ENCODE data around the gene CCNC. TPM values are rescaled to one million over a fixed set of nuclear protein-coding genes. Genes with fewer than 3 reads are reported as not detected.
"Not testable (repeated sequence)": the region's sequence is repeated elsewhere in the genome, so short reads cannot be mapped to it uniquely, and the experiment has no call there.

The CCNC gene
- total RNA-seq, 1 experiment from 2014 or later, result 43.4 TPM

DNA sequence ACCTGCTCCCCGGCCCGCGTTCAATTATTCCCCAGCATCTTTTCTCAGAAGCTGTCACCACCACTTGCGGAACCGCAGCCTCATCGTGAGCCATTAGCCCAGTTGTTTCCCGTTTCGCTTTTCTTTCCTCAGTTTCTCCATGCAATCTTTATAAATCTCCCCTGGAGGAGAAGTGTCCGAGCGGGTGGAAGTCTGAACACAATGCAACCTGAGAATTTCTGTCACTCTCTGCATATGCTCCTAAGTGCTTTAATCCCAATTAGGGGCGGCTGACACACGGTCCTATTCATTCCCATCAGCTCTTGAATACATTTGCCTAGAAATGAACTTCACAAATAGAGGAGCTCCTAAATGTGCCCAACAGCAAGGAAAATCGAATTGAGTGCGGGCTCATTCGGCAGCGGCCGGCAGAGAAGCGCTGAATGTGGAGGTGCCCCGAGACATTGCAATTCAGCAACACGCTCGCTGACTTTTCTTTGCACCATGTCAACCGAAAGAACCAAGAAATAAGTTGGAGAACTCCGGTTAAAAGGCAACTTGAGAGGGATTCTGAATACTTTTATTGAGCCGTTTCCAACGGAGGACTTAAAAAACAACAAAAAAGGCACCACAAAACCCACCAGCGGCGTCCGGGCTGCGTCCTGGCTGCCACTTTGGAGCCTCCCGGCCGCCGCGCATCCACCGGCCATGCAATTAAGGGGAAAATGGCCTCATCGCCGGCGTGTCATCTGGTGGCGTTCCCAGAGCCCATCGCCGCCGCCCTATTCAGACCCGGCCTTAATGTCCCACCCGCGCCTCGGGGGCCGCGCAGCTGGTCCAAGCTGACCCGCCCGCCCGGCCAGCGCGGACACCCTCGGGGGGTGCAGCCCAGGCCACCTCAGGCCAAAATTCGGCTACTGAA, 34.3 kb upstream of the CCNC start:
- BruUV-seq (replicated peaks), result no TSS peak
- H3K27ac ChIP-seq (ENCODE audit: low read length), result no peak overlapping the region
- H3K36me3 ChIP-seq (ENCODE audit: control insufficient read depth, insufficient read depth, low read length), result no peaks in the 10 kb centered on the region
- no peaks in the 10 kb centered on the region for H3K4me1 ChIP-seq (ENCODE audit: control insufficient read depth, insufficient read depth, low read length)
- H3K9me3 ChIP-seq (ENCODE audit: control insufficient read depth, insufficient read depth, low read depth, low read length), result no peaks in the 10 kb centered on the region
- no peak overlapping the region for H3K4me3 ChIP-seq (ENCODE audit: low read depth in 2 of 2, low read length in 2 of 2)
- ChIA-PET CTCF (interaction anchor here (0.7 kb wide), 1 partner anchor 399 kb away, joined by 6 read pairs; no protein-coding TSS in a partner anchor), POLR2A (no interaction called here)
- DNase-seq (ENCODE audit: low read depth, low spot score) (no peak), ATAC-seq (no peak)
- TF ChIP-seq, protein P1, sequence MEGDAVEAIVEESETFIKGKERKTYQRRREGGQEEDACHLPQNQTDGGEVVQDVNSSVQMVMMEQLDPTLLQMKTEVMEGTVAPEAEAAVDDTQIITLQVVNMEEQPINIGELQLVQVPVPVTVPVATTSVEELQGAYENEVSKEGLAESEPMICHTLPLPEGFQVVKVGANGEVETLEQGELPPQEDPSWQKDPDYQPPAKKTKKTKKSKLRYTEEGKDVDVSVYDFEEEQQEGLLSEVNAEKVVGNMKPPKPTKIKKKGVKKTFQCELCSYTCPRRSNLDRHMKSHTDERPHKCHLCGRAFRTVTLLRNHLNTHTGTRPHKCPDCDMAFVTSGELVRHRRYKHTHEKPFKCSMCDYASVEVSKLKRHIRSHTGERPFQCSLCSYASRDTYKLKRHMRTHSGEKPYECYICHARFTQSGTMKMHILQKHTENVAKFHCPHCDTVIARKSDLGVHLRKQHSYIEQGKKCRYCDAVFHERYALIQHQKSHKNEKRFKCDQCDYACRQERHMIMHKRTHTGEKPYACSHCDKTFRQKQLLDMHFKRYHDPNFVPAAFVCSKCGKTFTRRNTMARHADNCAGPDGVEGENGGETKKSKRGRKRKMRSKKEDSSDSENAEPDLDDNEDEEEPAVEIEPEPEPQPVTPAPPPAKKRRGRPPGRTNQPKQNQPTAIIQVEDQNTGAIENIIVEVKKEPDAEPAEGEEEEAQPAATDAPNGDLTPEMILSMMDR (IDR thresholded peaks at IDR 0.05), result no peak
- TF ChIP-seq, protein P2, sequence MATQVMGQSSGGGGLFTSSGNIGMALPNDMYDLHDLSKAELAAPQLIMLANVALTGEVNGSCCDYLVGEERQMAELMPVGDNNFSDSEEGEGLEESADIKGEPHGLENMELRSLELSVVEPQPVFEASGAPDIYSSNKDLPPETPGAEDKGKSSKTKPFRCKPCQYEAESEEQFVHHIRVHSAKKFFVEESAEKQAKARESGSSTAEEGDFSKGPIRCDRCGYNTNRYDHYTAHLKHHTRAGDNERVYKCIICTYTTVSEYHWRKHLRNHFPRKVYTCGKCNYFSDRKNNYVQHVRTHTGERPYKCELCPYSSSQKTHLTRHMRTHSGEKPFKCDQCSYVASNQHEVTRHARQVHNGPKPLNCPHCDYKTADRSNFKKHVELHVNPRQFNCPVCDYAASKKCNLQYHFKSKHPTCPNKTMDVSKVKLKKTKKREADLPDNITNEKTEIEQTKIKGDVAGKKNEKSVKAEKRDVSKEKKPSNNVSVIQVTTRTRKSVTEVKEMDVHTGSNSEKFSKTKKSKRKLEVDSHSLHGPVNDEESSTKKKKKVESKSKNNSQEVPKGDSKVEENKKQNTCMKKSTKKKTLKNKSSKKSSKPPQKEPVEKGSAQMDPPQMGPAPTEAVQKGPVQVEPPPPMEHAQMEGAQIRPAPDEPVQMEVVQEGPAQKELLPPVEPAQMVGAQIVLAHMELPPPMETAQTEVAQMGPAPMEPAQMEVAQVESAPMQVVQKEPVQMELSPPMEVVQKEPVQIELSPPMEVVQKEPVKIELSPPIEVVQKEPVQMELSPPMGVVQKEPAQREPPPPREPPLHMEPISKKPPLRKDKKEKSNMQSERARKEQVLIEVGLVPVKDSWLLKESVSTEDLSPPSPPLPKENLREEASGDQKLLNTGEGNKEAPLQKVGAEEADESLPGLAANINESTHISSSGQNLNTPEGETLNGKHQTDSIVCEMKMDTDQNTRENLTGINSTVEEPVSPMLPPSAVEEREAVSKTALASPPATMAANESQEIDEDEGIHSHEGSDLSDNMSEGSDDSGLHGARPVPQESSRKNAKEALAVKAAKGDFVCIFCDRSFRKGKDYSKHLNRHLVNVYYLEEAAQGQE (IDR thresholded peaks at IDR 0.05; ENCODE audit: insufficient read depth in 1 of 2, low read depth in 2 of 2, low read length in 1 of 2), result no peak
- TF ChIP-seq SIN3A (IDR thresholded peaks at IDR 0.05; ENCODE audit: borderline replicate concordance, insufficient read depth, low read depth, low read length) (no peak), TCF7L2 (IDR thresholded peaks at IDR 0.05; ENCODE audit: low read depth, low read length) (no peak), POLR2AphosphoS5 (IDR thresholded peaks at IDR 0.05; ENCODE audit: low read depth, low read length) (no peak)
- intact Hi-C loops (cut with micrococcal nuclease; ENCODE audit: unreplicated experiment), result no loop called here
- in situ Hi-C loops (cut with HindIII; ENCODE audit: low pct_unique_long_range_greater_than_20kb, low sequenced_read_pairs), result no loop called here
- H3K27me3 ChIP-seq (ENCODE audit: control insufficient read depth, insufficient read depth, low read length), result peaks cover 34% of the 10 kb centered on the region

DNA sequence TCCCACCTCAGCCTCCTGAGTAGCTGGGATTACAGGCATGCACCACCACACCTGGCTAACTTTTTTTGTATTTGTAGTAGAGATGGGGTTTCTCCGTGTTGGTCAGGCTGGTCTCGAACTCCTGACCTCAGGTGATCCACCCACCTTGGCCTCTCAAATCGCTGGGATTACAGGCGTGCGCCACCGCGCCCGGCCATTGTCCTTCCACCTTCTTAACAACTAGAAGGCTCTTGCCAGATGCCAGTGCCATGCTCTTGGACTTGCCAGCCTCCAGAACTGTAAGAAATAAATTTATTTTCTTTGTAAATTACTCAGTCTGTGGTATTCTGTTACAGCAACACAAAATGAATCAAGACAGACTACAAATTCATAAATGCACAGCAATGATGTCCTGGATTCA, 26.2 kb upstream of the CCNC start:
- CTCF ChIA-PET; DNase-seq (ENCODE audit: low read depth, low spot score); ATAC-seq; H3K4me1 ChIP-seq (ENCODE audit: control insufficient read depth, insufficient read depth, low read length); intact Hi-C loops (cut with micrococcal nuclease; ENCODE audit: unreplicated experiment); POLR2A ChIA-PET; H3K27ac ChIP-seq (ENCODE audit: low read length); in situ Hi-C loops (cut with HindIII; ENCODE audit: low pct_unique_long_range_greater_than_20kb, low sequenced_read_pairs); BruUV-seq (replicated peaks); H3K4me3 ChIP-seq (ENCODE audit: low read depth in 2 of 2, low read length in 2 of 2); H3K9me3 ChIP-seq (ENCODE audit: control insufficient read depth, insufficient read depth, low read depth, low read length); H3K36me3 ChIP-seq (ENCODE audit: control insufficient read depth, insufficient read depth, low read length): not testable (repeated sequence)
- H3K27me3 ChIP-seq (ENCODE audit: control insufficient read depth, insufficient read depth, low read length), result peaks cover 43% of the 10 kb centered on the region

DNA sequence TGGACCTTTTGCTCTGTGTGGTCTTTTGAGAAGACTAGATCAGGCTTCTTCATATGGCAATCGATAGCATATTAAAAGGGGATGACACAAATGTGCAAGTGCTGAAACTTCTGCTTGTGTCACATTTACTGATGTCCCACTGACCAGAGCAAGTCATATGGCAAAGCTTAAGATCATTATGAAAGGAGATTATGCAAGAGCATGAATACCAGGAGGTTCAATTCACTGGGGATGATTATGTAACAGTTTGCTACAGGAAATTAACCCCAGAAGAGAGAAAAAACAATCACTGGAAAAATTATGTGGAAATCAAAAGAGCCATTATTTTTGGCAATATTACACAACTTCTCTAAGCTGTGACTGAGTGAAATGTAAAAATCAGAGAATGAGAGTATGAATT, 24.4 kb upstream of the CCNC start:
- peaks cover 3% of the 10 kb centered on the region; the same call in 1 of the 2 replicates for H3K4me1 ChIP-seq (ENCODE audit: control insufficient read depth, insufficient read depth, low read length)
- intact Hi-C loops (cut with micrococcal nuclease; ENCODE audit: unreplicated experiment), result no loop called here
- TF ChIP-seq TCF7L2 (IDR thresholded peaks at IDR 0.05; ENCODE audit: low read depth, low read length) (no peak), SIN3A (IDR thresholded peaks at IDR 0.05; ENCODE audit: borderline replicate concordance, insufficient read depth, low read depth, low read length) (no peak), POLR2AphosphoS5 (IDR thresholded peaks at IDR 0.05; ENCODE audit: low read depth, low read length) (no peak)
- TF ChIP-seq, protein P1 (IDR thresholded peaks at IDR 0.05), result no peak
- TF ChIP-seq, protein P2 (IDR thresholded peaks at IDR 0.05; ENCODE audit: insufficient read depth in 1 of 2, low read depth in 2 of 2, low read length in 1 of 2), result no peak
- H3K36me3 ChIP-seq (ENCODE audit: control insufficient read depth, insufficient read depth, low read length), result no peaks in the 10 kb centered on the region
- ATAC-seq (no peak), DNase-seq (ENCODE audit: low read depth, low spot score) (no peak)
- CTCF ChIA-PET, result no interaction called here
- in situ Hi-C loops (cut with HindIII; ENCODE audit: low pct_unique_long_range_greater_than_20kb, low sequenced_read_pairs), result no loop called here
- peaks cover 40% of the 10 kb centered on the region for H3K27me3 ChIP-seq (ENCODE audit: control insufficient read depth, insufficient read depth, low read length)
- no peak overlapping the region for H3K4me3 ChIP-seq (ENCODE audit: low read depth in 2 of 2, low read length in 2 of 2)
- H3K9me3 ChIP-seq (ENCODE audit: control insufficient read depth, insufficient read depth, low read depth, low read length), result no peaks in the 10 kb centered on the region
- H3K27ac ChIP-seq (ENCODE audit: low read length), result no peak overlapping the region
- no TSS peak for BruUV-seq (replicated peaks)
- POLR2A ChIA-PET, result no interaction called here

All from Panc1 (cell line).